GM12878 (cell line): ENCODE data around the gene HCFC1. TPM values are rescaled to one million over a fixed set of nuclear protein-coding genes. Genes with fewer than 3 reads are reported as not detected.

Experiments
- ATAC-seq: fragments of 200-7000 bp; cut with Tn5 transposase; 3 replicates; pipeline ENCODE4 v1.9.1; 2020; ENCODE audit warnings: mild to moderate bottlenecking, moderate library complexity
- BruUV-seq: library from RNA; stranded (reverse); fragments of 400-500 nt; replicated peaks from 2 replicates; lab custom pipeline; 2021; lab: Mats Ljungman, UMichigan
- CTCF ChIA-PET: fragments of 300-600 bp; sonication (Branson Sonifier 250); formaldehyde crosslinking; extraction: SDS; loops from one replicate; lab custom pipeline; 2021; ENCODE audit warnings: inconsistent platforms; lab: Yijun Ruan, JAX
- POLR2A ChIA-PET: fragments of 350-600 bp; formaldehyde crosslinking; extraction: SDS; loops from one replicate; lab custom pipeline; 2021; ENCODE audit warnings: inconsistent platforms; lab: Charles Lee
- RAD21 ChIA-PET: fragments of 300-600 bp; sonication (Branson Sonifier 250); formaldehyde crosslinking; loops from one replicate; lab custom pipeline; 2023; ENCODE audit warnings: antibody characterized with exemption; ENCODE audit not compliant: unreplicated experiment; lab: Charles Lee
- SMC1A ChIA-PET: fragments of 300-600 bp; sonication (Branson Sonifier 250); formaldehyde crosslinking; loops from one replicate; lab custom pipeline; 2023; ENCODE audit not compliant: unreplicated experiment, uncharacterized antibody; lab: Charles Lee
- DNase-seq: peaks from one replicate; pipeline ENCODE4 v3.0.0-alpha.2; 2011; ENCODE audit warnings: low read depth, low spot score
- FAIRE-seq: peaks from 3 replicates; lab custom pipeline; 2011; peaks lifted over from hg19 to GRCh38; lab: Jason Lieb, UNC
- H2AFZ ChIP-seq: 2 replicates; pipeline ENCODE4 v1.6.0; 2011; ENCODE audit warnings: low read depth, low read length, control low read depth; ENCODE audit not compliant: control insufficient read depth
- H3K27ac ChIP-seq: 2 replicates; pipeline ENCODE4 v1.5.1; 2011; ENCODE audit warnings: control low read depth; ENCODE audit not compliant: control insufficient read depth, insufficient read depth
- H3K27me3 ChIP-seq, 2 experiments: replicated peaks in 1 of 2; 2 replicates each; pipeline versions ENCODE4 v1.6.0 to v1.6.1; 2011; ENCODE audit warnings: low read length in 1 of 2; ENCODE audit not compliant: control insufficient read depth in 2 of 2, insufficient read depth in 2 of 2
- H3K36me3 ChIP-seq, 2 experiments: 2 replicates each; pipeline ENCODE4 v1.5.1; 2011; ENCODE audit warnings: low read length in 1 of 2; ENCODE audit not compliant: control insufficient read depth in 2 of 2, insufficient read depth in 2 of 2
- H3K4me1 ChIP-seq: 2 replicates; pipeline ENCODE4 v1.6.1; 2011; ENCODE audit warnings: mild to moderate bottlenecking, low read length, moderate library complexity, mixed read lengths; ENCODE audit not compliant: control insufficient read depth, insufficient read depth
- H3K4me2 ChIP-seq: 2 replicates; pipeline ENCODE4 v1.6.0; 2011; ENCODE audit warnings: control low read depth; ENCODE audit not compliant: control insufficient read depth, insufficient read depth
- H3K4me3 ChIP-seq: fragments of 200-600 bp; sonication (generic); 2 replicates; pipeline ENCODE4 v1.5.1; 2016
- H3K79me2 ChIP-seq: 2 replicates; pipeline ENCODE4 v1.6.0; 2011; ENCODE audit warnings: low read length; ENCODE audit not compliant: control insufficient read depth, insufficient read depth
- H3K9ac ChIP-seq: 2 replicates; pipeline ENCODE4 v1.8.0; 2011; ENCODE audit warnings: low read length, control low read depth, mixed read lengths; ENCODE audit not compliant: control insufficient read depth, insufficient read depth
- H3K9me3 ChIP-seq: replicated peaks from 3 replicates; pipeline ENCODE4 v1.5.1; 2011; ENCODE audit warnings: mild to moderate bottlenecking, low read length; ENCODE audit not compliant: control insufficient read depth, insufficient read depth
- H4K20me1 ChIP-seq: 2 replicates; pipeline ENCODE4 v1.6.0; 2011; ENCODE audit not compliant: control insufficient read depth, insufficient read depth
- DPF2 ChIP-seq: fragments of 450-650 bp; IDR thresholded peaks from 2 replicates; pipeline ENCODE4 v1.6.1; 2017; ENCODE audit warnings: mild to moderate bottlenecking
- MEF2B ChIP-seq: fragments of 450-650 bp; IDR thresholded peaks from 2 replicates; pipeline ENCODE4 v1.6.1; 2018; ENCODE audit warnings: mild to moderate bottlenecking, moderate library complexity; ENCODE audit not compliant: partially characterized antibody, poor library complexity, severe bottlenecking
- MYC ChIP-seq: IDR thresholded peaks from 2 replicates; pipeline ENCODE4 v1.6.1; 2011; ENCODE audit warnings: mild to moderate bottlenecking, low read length, moderate library complexity, inconsistent platforms; ENCODE audit not compliant: insufficient read depth, insufficient replicate concordance, insufficient read length, severe bottlenecking
- NKRF ChIP-seq: fragments of 450-650 bp; conservative IDR thresholded peaks from 2 replicates; pipeline ENCODE4 v1.6.1; 2017; ENCODE audit warnings: mild to moderate bottlenecking, moderate library complexity
- NRF1 ChIP-seq: conservative IDR thresholded peaks from 2 replicates; pipeline ENCODE4 v1.6.1; 2011; ENCODE audit warnings: mild to moderate bottlenecking, low read depth, low read length, improper control_type of control experiment
- RUNX3 ChIP-seq: IDR thresholded peaks from 2 replicates; pipeline ENCODE4 v1.6.1; 2012; ENCODE audit warnings: low read length, inconsistent platforms
- SMARCA5 ChIP-seq: fragments of 450-650 bp; IDR thresholded peaks from 2 replicates; pipeline ENCODE4 v1.6.1; 2017; ENCODE audit warnings: mild to moderate bottlenecking
- SREBF1 ChIP-seq: IDR thresholded peaks from 2 replicates; pipeline ENCODE4 v1.6.1; 2012; ENCODE audit warnings: mild to moderate bottlenecking, low read length
- TCF12 ChIP-seq: IDR thresholded peaks from 2 replicates; pipeline ENCODE4 v1.6.1; 2011; ENCODE audit warnings: low read depth, mild to moderate bottlenecking, low read length
- ZNF207 ChIP-seq: fragments of 450-650 bp; IDR thresholded peaks from 2 replicates; pipeline ENCODE4 v1.6.1; 2014; ENCODE audit warnings: antibody characterized with exemption, mild to moderate bottlenecking, borderline replicate concordance
- WGBS: methylation state at CpG from one replicate; pipeline ENCODE4 v1.1.6; 2016; ENCODE audit warnings: low lambda C conversion rate; ENCODE audit not compliant: insufficient replicate concordance, insufficient coverage; ENCODE audit errors: missing lambda C conversion rate; 5-methylcytosine and 5-hydroxymethylcytosine counted together
- in situ Hi-C: fragments of 300-500 bp; cut with MboI; formaldehyde crosslinking; loops from 9 replicates; pipeline ENCODE4 v1.14.3; 2018; ENCODE audit warnings: mixed read lengths
- intact Hi-C: fragments of 100-400 bp; cut with micrococcal nuclease; formaldehyde crosslinking; loops from one replicate; pipeline ENCODE4 v1.14.2; 2022; ENCODE audit not compliant: unreplicated experiment
- polyA plus RNA-seq, 11 experiments: library from polyadenylated mRNA; depleted of rRNA in 4 of 11; unstranded in 6 of 11; stranded (reverse) in 5 of 11; fragments of >200 nt; fragmentation: Nextera tagmentation in 4 of 11; fragmentation: Illumina TruSeq in 1 of 11; extraction: Ambion mirVana in 4 of 11; extraction: Trizol in 1 of 11; gene quantifications; 1 replicate in 1 of 11; 2 replicates in 10 of 11; pipeline versions ENCODE4 v1.2.1 to v1.2.3, GENCODE V29; 2011 to 2016; ENCODE audit warnings: inconsistent platforms in 2 of 11, missing spikeins in 2 of 11, low read depth in 1 of 11
- total RNA-seq, 4 experiments: library from RNA; depleted of rRNA in 3 of 4; stranded (reverse); fragments of >200 nt in 3 of 4; fragmentation: Illumina TruSeq in 1 of 4; extraction: Trizol in 1 of 4; gene quantifications; 2 replicates each; pipeline versions ENCODE4 v1.2.1 to v1.2.3, GENCODE V29; 2013 to 2021

Gene HCFC1
- total and polyA plus RNA-seq, 10 of the 15 experiments (the other 5 are each of a cell fraction or from before 2014, with no cell fraction given): 3.9 to 92.7 (median 23.5) TPM

DNA sequence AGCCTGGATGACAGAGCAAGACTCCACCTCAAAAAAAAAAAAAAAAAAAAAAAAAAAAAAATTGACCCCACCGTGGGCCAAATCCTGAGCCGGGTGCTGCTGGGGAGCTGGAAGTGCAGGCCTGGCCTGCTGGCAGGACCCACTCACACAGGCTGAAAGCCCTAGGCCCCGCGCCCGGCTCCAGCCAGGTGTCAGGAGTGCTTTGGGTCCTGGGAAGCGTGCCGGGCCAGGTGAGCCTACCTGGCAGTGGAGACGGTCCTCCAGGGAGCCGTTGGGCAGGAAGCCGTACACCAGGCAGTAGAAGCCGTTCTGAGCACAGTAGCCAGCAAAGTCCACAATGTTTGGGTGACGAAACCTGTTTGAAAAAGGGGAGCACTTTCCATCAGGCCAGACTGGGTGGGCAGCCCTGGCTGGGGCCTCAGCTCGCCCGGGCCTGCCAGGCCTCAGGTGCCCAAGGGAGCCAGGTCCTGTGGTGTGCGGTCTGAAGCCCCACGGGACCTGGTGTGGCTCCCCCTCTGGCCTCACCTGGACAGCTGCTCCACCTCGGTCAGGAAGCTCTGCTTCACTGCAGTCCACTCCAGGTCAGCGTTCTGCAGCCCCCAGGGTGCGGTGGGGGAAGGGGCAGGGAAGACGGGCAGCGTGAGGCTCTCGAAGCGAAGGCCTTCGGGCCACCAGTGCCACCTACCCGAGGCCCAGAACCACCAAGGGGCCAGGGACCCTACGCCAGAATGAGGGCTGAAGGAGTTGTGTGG, 46.3 kb upstream of the HCFC1 start:
- TF ChIP-seq MEF2B (peak; percentile 65), RUNX3 (peak; percentile 41; the same call in 1 of the 2 replicates), SMARCA5 (no peak), MYC (no peak), SREBF1 (no peak), TCF12 (0 out of 2 replicates have a peak, but pooled peaks have one; percentile 10), NKRF (0 out of 2 replicates have a peak, but pooled peaks have one; percentile 21), ZNF207 (no peak), NRF1 (no peak), DPF2 (0 out of 2 replicates have a peak, but pooled peaks have one; percentile 22)
- intact Hi-C loops (no loop called here), in situ Hi-C loops (no loop called here)
- ATAC-seq (peak; percentile 17), DNase-seq (no peak), FAIRE-seq (no peak)
- Histone ChIP-seq H4K20me1 (no peaks in the 10 kb centered on the region), H3K4me2 (peak overlapping the region; percentile 66), H3K27ac (peak overlapping the region; percentile 82), H3K9me3 (no peaks in the 10 kb centered on the region), H3K27me3 (no peaks in the 10 kb centered on the region), H3K4me3 (peak overlapping the region; percentile 85), H3K9ac (peak overlapping the region; percentile 86), H3K36me3 (peaks cover 0 to 5% of the 10 kb centered on the region in 2 experiments; a peak in 3 of 4 replicates), H2AFZ (no peak overlapping the region), H3K79me2 (peaks cover 41% of the 10 kb centered on the region), H3K4me1 (peaks cover 14% of the 10 kb centered on the region)
- BruUV-seq: no TSS peak
- 32% methylated on average over 26 of the region's 26 CpGs for WGBS
- ChIA-PET SMC1A (interaction anchor here (0.9 to 1.9 kb wide), 5 partner anchors 9 to 37 kb away, joined by 3 to 7 read pairs (median 3); no protein-coding TSS in a partner anchor), POLR2A (interaction anchor here (0.6 to 2.0 kb wide), 12 partner anchors 8 to 74 kb away, joined by 3 to 11 read pairs (median 3); partner anchors contain the start of gene HCFC1), RAD21 (interaction anchor here (1.1 to 1.8 kb wide), 6 partner anchors 10 to 95 kb away, joined by 3 to 10 read pairs (median 4); partner anchors contain the start of gene MECP2), CTCF (interaction anchor here (0.7 to 1.9 kb wide), 4 partner anchors 8 to 355 kb away, joined by 3 to 4 read pairs (median 4); no protein-coding TSS in a partner anchor)
